ENCODE measurements around the gene TMCO1.

GRCh38 chr1:165742194-165742593, 26.5 kb downstream of the TMCO1 start:
- TF ChIP-seq ZNF274 (IDR thresholded peaks at IDR 0.05; ENCODE audit: low read depth, low read length) (no peak), SUZ12 (IDR thresholded peaks at IDR 0.05; ENCODE audit: extremely low read depth, insufficient read depth, insufficient read length) (no peak), YY1 (IDR thresholded peaks at IDR 0.05; ENCODE audit: insufficient read depth, insufficient read length) (no peak)
